ENCODE measurements around the gene PHYH.
"Not testable (repeated sequence)": the region's sequence is repeated elsewhere in the genome, so short reads cannot be mapped to it uniquely, and the experiment has no call there.

Gene PHYH

DNA sequence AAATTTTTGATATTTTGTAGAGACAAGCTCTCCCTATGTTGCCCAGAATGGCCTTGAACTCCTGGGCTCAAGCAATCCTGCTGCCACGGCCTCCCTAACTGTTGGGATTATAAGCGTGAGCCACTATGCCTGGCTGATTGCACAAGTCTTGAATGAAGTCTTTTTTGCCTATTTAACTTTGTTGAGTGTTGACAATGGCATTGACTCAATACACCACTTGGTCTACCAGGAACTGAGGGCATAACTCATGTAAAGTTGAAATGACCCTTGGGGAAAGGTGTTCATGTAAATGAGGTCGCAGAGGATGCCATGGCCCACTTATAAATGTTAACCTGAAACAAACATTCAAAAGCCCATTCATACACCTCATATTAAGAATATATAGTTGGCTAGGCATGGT, 58.3 kb downstream of the PHYH start:
- no peak for DNase-seq (ENCODE audit: low read depth, low spot score)
- no peak overlapping the region for H3K4me3 ChIP-seq (ENCODE audit: low read depth, low read length)
- TF ChIP-seq, protein P1, sequence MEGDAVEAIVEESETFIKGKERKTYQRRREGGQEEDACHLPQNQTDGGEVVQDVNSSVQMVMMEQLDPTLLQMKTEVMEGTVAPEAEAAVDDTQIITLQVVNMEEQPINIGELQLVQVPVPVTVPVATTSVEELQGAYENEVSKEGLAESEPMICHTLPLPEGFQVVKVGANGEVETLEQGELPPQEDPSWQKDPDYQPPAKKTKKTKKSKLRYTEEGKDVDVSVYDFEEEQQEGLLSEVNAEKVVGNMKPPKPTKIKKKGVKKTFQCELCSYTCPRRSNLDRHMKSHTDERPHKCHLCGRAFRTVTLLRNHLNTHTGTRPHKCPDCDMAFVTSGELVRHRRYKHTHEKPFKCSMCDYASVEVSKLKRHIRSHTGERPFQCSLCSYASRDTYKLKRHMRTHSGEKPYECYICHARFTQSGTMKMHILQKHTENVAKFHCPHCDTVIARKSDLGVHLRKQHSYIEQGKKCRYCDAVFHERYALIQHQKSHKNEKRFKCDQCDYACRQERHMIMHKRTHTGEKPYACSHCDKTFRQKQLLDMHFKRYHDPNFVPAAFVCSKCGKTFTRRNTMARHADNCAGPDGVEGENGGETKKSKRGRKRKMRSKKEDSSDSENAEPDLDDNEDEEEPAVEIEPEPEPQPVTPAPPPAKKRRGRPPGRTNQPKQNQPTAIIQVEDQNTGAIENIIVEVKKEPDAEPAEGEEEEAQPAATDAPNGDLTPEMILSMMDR (IDR thresholded peaks at IDR 0.05; ENCODE audit: low read depth, low read length): no peak
- in situ Hi-C loops (cut with HindIII; ENCODE audit: low sequenced_read_pairs): no loop called here

DNA sequence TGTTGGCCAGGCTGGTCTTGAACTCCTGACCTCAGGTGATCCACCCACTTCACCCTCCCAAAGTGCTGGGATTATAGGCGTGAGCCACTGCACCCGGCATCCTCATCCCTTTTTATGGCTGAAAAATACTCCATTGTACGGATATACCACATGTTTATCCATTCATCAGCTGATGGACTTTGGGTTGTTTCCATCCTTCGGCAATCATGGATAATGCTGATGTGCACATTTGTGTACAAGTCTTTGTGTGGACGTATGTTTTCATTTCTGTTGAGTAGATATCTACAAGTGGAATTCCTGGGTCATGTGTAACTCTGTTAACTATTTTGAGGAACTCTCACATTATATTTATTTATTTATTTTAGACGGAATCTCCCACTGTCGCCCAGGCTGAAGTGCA, 59.9 kb downstream of the PHYH start:
- in situ Hi-C loops (cut with HindIII; ENCODE audit: low sequenced_read_pairs): no loop called here
- H3K4me3 ChIP-seq (ENCODE audit: low read depth, low read length): no peak overlapping the region
- no peak for DNase-seq (ENCODE audit: low read depth, low spot score)
- TF ChIP-seq, protein P1 (IDR thresholded peaks at IDR 0.05; ENCODE audit: low read depth, low read length): no peak

DNA sequence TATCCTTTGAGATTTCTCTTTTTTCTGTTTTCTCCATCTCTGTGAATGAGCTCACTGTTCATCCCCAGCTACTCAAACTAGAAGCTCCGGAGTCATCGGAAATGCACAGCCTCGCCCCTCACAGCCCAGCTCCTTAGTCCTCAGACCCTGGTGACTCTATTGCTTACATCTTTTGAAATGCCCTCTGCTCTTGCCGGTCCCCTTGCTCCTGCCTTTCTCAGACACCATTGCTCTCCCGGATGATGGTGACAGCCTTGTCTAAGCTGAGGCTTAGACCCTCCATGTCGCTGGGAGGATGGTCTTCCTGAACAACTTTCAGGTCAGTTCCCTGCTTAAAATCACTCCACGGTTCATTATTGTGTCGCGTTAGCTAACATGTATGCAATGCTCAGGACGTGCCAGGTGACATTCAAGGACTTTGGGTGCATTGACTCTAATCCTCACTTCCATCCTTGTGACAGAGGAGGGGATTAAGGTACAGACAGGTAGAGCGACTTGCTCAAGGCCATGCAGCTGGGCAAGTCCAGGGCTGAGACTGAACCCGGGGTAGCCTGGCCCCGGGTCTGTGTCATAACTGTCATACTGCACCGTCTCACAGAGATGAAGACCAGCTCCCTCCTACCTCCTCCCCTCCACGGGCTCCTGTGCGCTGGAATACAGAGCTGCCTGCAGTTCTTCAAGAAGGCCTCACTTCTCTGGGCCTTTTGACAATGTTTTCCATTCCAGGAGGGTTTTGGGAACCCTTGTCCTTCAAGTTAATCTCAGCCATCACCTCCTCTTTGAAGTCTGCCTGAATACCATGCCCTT, 61.4 kb downstream of the PHYH start:
- TF ChIP-seq, protein P1 (IDR thresholded peaks at IDR 0.05; ENCODE audit: low read depth, low read length): no peak
- in situ Hi-C loops (cut with HindIII; ENCODE audit: low sequenced_read_pairs): no loop called here
- no peak overlapping the region for H3K4me3 ChIP-seq (ENCODE audit: low read depth, low read length)
- no peak for DNase-seq (ENCODE audit: low read depth, low spot score)

DNA sequence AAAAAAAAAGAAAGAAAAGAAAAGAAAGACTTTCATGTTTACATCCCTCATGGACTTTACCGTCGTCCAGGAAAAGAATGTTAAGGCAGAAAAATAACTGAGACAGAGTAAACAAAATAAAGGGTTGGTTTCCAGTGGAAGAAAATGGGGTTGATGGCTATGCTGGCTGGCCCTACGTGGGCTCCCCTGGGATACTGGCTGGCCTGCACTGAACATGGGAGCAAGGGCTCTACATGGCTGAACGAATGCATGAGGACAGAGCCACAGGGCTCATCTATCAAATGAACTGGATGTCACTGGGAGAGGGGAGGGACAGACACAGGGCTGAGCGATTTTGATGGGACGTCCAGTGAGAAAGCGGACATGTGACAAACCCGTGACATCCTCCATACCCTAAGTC, 63.2 kb downstream of the PHYH start:
- in situ Hi-C loops (cut with HindIII; ENCODE audit: low sequenced_read_pairs): no loop called here
- TF ChIP-seq, protein P1 (IDR thresholded peaks at IDR 0.05; ENCODE audit: low read depth, low read length): no peak
- DNase-seq (ENCODE audit: low read depth, low spot score): no peak
- no peak overlapping the region for H3K4me3 ChIP-seq (ENCODE audit: low read depth, low read length)

DNA sequence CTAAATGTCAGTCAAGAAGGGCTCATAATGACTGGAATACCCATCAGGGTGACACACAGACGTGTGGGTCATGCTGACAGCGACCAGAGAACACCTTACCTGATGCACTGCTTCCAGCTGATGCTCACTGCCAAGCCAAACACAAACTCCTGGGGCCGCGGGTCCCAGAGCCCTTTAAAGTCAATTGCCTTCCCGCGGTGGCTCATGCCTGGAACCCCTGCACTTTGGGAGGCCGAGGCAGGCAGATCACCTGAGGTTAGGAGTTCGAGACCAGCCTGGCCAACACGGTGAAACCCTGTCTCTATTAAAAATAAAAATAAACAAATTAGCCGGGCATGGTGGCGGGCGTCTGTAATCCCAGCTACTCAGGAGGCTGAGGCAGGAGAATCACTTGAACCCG, 65.1 kb downstream of the PHYH start:
- H3K4me3 ChIP-seq (ENCODE audit: low read depth, low read length); in situ Hi-C loops (cut with HindIII; ENCODE audit: low sequenced_read_pairs); DNase-seq (ENCODE audit: low read depth, low spot score): not testable (repeated sequence)

DNA sequence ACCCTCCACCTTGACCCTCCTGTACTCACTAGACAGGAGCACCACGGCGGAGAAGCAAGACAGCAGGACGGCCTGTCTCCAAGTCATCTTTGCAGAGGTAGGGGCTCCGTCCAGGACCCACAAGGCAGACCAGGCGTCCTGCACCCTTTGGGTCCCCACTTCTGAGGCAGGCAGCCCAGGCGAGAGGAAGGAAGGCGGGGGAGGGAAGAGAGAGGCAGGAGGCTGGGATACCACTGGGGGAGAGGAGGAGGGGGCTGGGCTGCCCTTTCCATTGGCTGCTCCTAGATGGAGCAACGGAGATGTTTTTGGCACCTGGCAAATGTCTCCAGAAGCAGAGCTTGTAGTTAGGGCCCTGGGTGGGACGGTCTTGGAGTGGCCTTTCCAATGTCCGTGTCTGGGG, 65.7 kb downstream of the PHYH start, which contains the start of gene UCMA:
TSS of gene UCMA (minus strand) at position 203 of the 400 bp plus-strand sequence. CDS start at position 87, 116 bp downstream.
- in situ Hi-C loops (cut with HindIII; ENCODE audit: low sequenced_read_pairs): no loop called here
- TF ChIP-seq, protein P1 (IDR thresholded peaks at IDR 0.05; ENCODE audit: low read depth, low read length): no peak
- no peak within 1 kb of the TSS for H3K4me3 ChIP-seq (ENCODE audit: low read depth, low read length)
- no peak for DNase-seq (ENCODE audit: low read depth, low spot score)

DNA sequence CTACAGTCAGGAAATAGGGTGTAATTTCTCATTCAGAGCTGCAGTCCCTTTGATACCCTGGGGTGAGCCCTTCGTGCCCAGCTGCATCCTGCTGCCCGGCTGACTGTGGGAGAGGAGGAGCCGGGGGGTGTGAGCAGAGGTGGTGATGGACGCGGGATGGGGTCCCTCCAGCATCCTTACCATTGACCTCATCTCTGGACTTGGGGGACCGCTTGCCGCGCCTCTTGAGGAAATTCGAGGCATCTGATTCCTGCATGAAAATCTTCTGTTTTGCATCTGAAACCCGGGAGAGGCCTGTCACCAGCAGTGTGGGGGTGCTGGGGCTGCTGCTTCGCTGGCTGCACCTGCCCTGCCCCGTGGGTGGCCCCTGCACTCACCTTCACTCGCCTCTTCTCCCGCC, 66.5 kb downstream of the PHYH start:
- no peak overlapping the region for H3K4me3 ChIP-seq (ENCODE audit: low read depth, low read length)
- TF ChIP-seq, protein P1 (IDR thresholded peaks at IDR 0.05; ENCODE audit: low read depth, low read length): no peak
- in situ Hi-C loops (cut with HindIII; ENCODE audit: low sequenced_read_pairs): no loop called here
- no peak for DNase-seq (ENCODE audit: low read depth, low spot score)
